H9 (cell line): Measurements from ENCODE around the gene ARFGEF3. TPM values are rescaled to one million over a fixed set of nuclear protein-coding genes. Genes with fewer than 3 reads are reported as not detected.

Experiments used
- DNase-seq: peaks from one replicate; pipeline ENCODE4 v3.0.0-alpha.2; 2017
- H2AFZ ChIP-seq: one replicate; pipeline ENCODE4 v1.6.1; 2013; ENCODE audit warnings: mild to moderate bottlenecking, low read length, control low read depth, moderate library complexity
- H2AK5ac ChIP-seq: 2 replicates; pipeline ENCODE4 v1.6.1; 2013; ENCODE audit warnings: low read length, control low read depth, mixed read lengths; ENCODE audit not compliant: insufficient read length
- H2BK120ac ChIP-seq: one replicate; pipeline ENCODE4 v1.6.1; 2013; ENCODE audit warnings: low read depth, mild to moderate bottlenecking, low read length, control low read depth, inconsistent platforms; ENCODE audit not compliant: poor library complexity, severe bottlenecking
- H2BK12ac ChIP-seq: 2 replicates; pipeline ENCODE4 v1.6.1; 2013; ENCODE audit warnings: low read length, control low read depth, mixed read lengths, low read depth; ENCODE audit not compliant: insufficient read length
- H2BK15ac ChIP-seq: 2 replicates; pipeline ENCODE4 v1.6.1; 2013; ENCODE audit warnings: low read depth, low read length, control low read depth
- H2BK20ac ChIP-seq: one replicate; pipeline ENCODE4 v1.6.1; 2013; ENCODE audit warnings: low read depth, mild to moderate bottlenecking, low read length, control low read depth, inconsistent platforms; ENCODE audit not compliant: poor library complexity, severe bottlenecking
- H2BK5ac ChIP-seq: 2 replicates; pipeline ENCODE4 v1.6.1; 2013; ENCODE audit warnings: low read length, control low read depth, mixed read lengths; ENCODE audit not compliant: insufficient read length
- H3K14ac ChIP-seq: 2 replicates; pipeline ENCODE4 v1.6.1; 2013; ENCODE audit warnings: low read length, control low read depth; ENCODE audit not compliant: insufficient read depth
- H3K18ac ChIP-seq: 2 replicates; pipeline ENCODE4 v1.6.1; 2013; ENCODE audit warnings: low read depth, mild to moderate bottlenecking, mixed read lengths, low read length, control low read depth; ENCODE audit not compliant: insufficient read length
- H3K23ac ChIP-seq: 2 replicates; pipeline ENCODE4 v1.6.1; 2013; ENCODE audit warnings: low read length, control low read depth, mixed read lengths, low read depth; ENCODE audit not compliant: insufficient read length
- H3K23me2 ChIP-seq: 2 replicates; pipeline ENCODE4 v1.6.1; 2013; ENCODE audit warnings: low read depth, mild to moderate bottlenecking, mixed read lengths, low read length, control low read depth; ENCODE audit not compliant: insufficient read length, poor library complexity, severe bottlenecking
- H3K27ac ChIP-seq: 2 replicates; pipeline ENCODE4 v1.5.1; 2013; ENCODE audit warnings: low read length, control low read depth, mixed read lengths, low read depth; ENCODE audit not compliant: insufficient read length
- H3K27me3 ChIP-seq: 2 replicates; pipeline ENCODE4 v1.6.1; 2013; ENCODE audit warnings: low read length, control low read depth, inconsistent platforms; ENCODE audit not compliant: insufficient read depth
- H3K4ac ChIP-seq: 2 replicates; pipeline ENCODE4 v1.6.1; 2013; ENCODE audit warnings: low read depth, mild to moderate bottlenecking, control low read depth, inconsistent platforms, low read length, moderate library complexity
- H3K4me1 ChIP-seq: 2 replicates; pipeline ENCODE4 v1.6.1; 2013; ENCODE audit warnings: low read length, control low read depth, inconsistent platforms; ENCODE audit not compliant: insufficient read depth
- H3K4me2 ChIP-seq: 2 replicates; pipeline ENCODE4 v1.6.1; 2013; ENCODE audit warnings: low read length, control low read depth, mixed read lengths; ENCODE audit not compliant: insufficient read length, insufficient read depth
- H3K56ac ChIP-seq: 2 replicates; pipeline ENCODE4 v1.6.1; 2013; ENCODE audit warnings: low read depth, mild to moderate bottlenecking, mixed read lengths, low read length, control low read depth; ENCODE audit not compliant: insufficient read length
- H3K79me1 ChIP-seq: 2 replicates; pipeline ENCODE4 v1.6.1; 2013; ENCODE audit warnings: low read depth, mild to moderate bottlenecking, moderate library complexity, low read length, control low read depth, inconsistent platforms; ENCODE audit not compliant: insufficient read depth, poor library complexity, severe bottlenecking
- H3K79me2 ChIP-seq: 2 replicates; pipeline ENCODE4 v1.6.1; 2013; ENCODE audit warnings: low read length, control low read depth, inconsistent platforms; ENCODE audit not compliant: insufficient read depth
- H3K9ac ChIP-seq: 2 replicates; pipeline ENCODE4 v1.6.1; 2013; ENCODE audit warnings: low read length, control low read depth, mixed read lengths; ENCODE audit not compliant: insufficient read length; ENCODE audit errors: extremely low read depth
- H3K9me3 ChIP-seq: one replicate; pipeline ENCODE4 v1.6.1; 2013; ENCODE audit warnings: low read depth, low read length, inconsistent platforms; ENCODE audit not compliant: control insufficient read depth
- H3T11ph ChIP-seq: one replicate; pipeline ENCODE4 v1.6.1; 2013; ENCODE audit warnings: mild to moderate bottlenecking, low read length, control low read depth, inconsistent platforms
- H4K20me1 ChIP-seq: one replicate; pipeline ENCODE4 v1.6.1; 2013; ENCODE audit not compliant: control insufficient read depth, insufficient read length, insufficient read depth
- H4K5ac ChIP-seq: 2 replicates; pipeline ENCODE4 v1.6.1; 2013; ENCODE audit warnings: low read depth, mild to moderate bottlenecking, mixed read lengths, low read length, control low read depth; ENCODE audit not compliant: insufficient read length
- H4K8ac ChIP-seq: replicated peaks from 2 replicates; pipeline ENCODE4 v1.6.1; 2013; ENCODE audit warnings: low read length, control low read depth, mixed read lengths, low read depth; ENCODE audit not compliant: insufficient read length
- H4K91ac ChIP-seq: 2 replicates; pipeline ENCODE4 v1.6.1; 2013; ENCODE audit warnings: low read depth, mild to moderate bottlenecking, moderate library complexity, mixed read lengths, low read length, control low read depth; ENCODE audit not compliant: insufficient read length
- H3K27ac Mint-ChIP-seq, 3 experiments: 2 replicates in 2 of 3; 3 replicates in 1 of 3; pipeline ENCODE4 v1.8.0; 2020 to 2021; ENCODE audit warnings: mixed read lengths in 3 of 3, mild to moderate bottlenecking in 1 of 3, moderate library complexity in 1 of 3
- H3K27me3 Mint-ChIP-seq: 2 replicates; pipeline ENCODE4 v1.8.0; 2021; ENCODE audit warnings: low read depth, mild to moderate bottlenecking, moderate library complexity, mixed read lengths
- H3K36me3 Mint-ChIP-seq, 3 experiments: 2 replicates in 2 of 3; 3 replicates in 1 of 3; pipeline ENCODE4 v1.8.0; 2020 to 2021; ENCODE audit warnings: low read depth in 3 of 3, mixed read lengths in 3 of 3; ENCODE audit not compliant: insufficient read depth in 1 of 3
- H3K4me1 Mint-ChIP-seq, 2 experiments: 2 replicates each; pipeline ENCODE4 v1.8.0; 2020; ENCODE audit warnings: mixed read lengths in 2 of 2
- H3K4me3 Mint-ChIP-seq, 2 experiments: 2 replicates in 1 of 2; 3 replicates in 1 of 2; pipeline ENCODE4 v1.8.0; 2020 to 2021; ENCODE audit warnings: mild to moderate bottlenecking in 2 of 2, mixed read lengths in 2 of 2, moderate library complexity in 1 of 2
- H3K9me3 Mint-ChIP-seq, 2 experiments: 2 replicates in 1 of 2; 3 replicates in 1 of 2; pipeline ENCODE4 v1.8.0; 2020; ENCODE audit warnings: mild to moderate bottlenecking in 2 of 2, mixed read lengths in 2 of 2, moderate library complexity in 1 of 2
- CTCF ChIP-seq: fragments of 200-600 bp; sonication (generic); conservative IDR thresholded peaks from 3 replicates; pipeline ENCODE4 v1.8.0; 2021; ENCODE audit warnings: antibody characterized with exemption, mild to moderate bottlenecking
- WGBS: extraction: QIAGEN DNeasy Blood & Tissue Kit; methylation state at CpG from one replicate; pipeline ENCODE4 v1.1.7; 2013; ENCODE audit warnings: missing lambda C conversion rate, low lambda C conversion rate, mixed read lengths; ENCODE audit not compliant: insufficient read length; ENCODE audit errors: extremely low coverage; 5-methylcytosine and 5-hydroxymethylcytosine counted together
- total RNA-seq: library from RNA; stranded (reverse); gene quantifications from 2 replicates; pipeline ENCODE4 v1.2.1, GENCODE V29; 2021

The ARFGEF3 gene
- total RNA-seq, 1 experiment from 2014 or later = 13.7 TPM

- no peak overlapping the region for H4K5ac ChIP-seq
- H3K4ac ChIP-seq = no peak overlapping the region
- no peak overlapping the region for H3K18ac ChIP-seq
- WGBS = no CpG with 5 or more reads among the region's 2 CpGs
- no peak overlapping the region for H2BK12ac ChIP-seq
- H3K79me2 ChIP-seq = no peaks in the 10 kb centered on the region
- no peak overlapping the region for H2BK15ac ChIP-seq
- H3K4me3 Mint-ChIP-seq = no peak overlapping the region
- H4K91ac ChIP-seq = no peak overlapping the region
- no peak overlapping the region for H2BK20ac ChIP-seq
- no peak overlapping the region for H3K27ac ChIP-seq
- TF ChIP-seq CTCF = no peak
- no peak overlapping the region for H3K56ac ChIP-seq
- no peak overlapping the region for H3K9ac ChIP-seq
- H3T11ph ChIP-seq = no peak overlapping the region
- H3K36me3 Mint-ChIP-seq = peaks cover 10 to 34% (median 24%) of the 10 kb centered on the region in 3 experiments; a peak in 6 of 7 replicates
- H3K4me1 ChIP-seq = no peaks in the 10 kb centered on the region
- H3K23ac ChIP-seq = no peak overlapping the region
- H3K4me2 ChIP-seq = no peak overlapping the region
- H3K27ac Mint-ChIP-seq = no peak overlapping the region
- H3K23me2 ChIP-seq = no peaks in the 10 kb centered on the region
- H2BK120ac ChIP-seq = no peak overlapping the region
- H2BK5ac ChIP-seq = no peak overlapping the region
- no peaks in the 10 kb centered on the region for H3K27me3 ChIP-seq
- no peak overlapping the region for H3K14ac ChIP-seq
- no peak overlapping the region for H2AFZ ChIP-seq
- no peaks in the 10 kb centered on the region for H4K20me1 ChIP-seq
- no peaks in the 10 kb centered on the region for H3K4me1 Mint-ChIP-seq
- H2AK5ac ChIP-seq = no peak overlapping the region
- no peaks in the 10 kb centered on the region for H3K9me3 Mint-ChIP-seq
- no peaks in the 10 kb centered on the region for H3K79me1 ChIP-seq
- H4K8ac ChIP-seq = no peak overlapping the region
- no peaks in the 10 kb centered on the region for H3K9me3 ChIP-seq
- DNase-seq = no peak
- no peaks in the 10 kb centered on the region for H3K27me3 Mint-ChIP-seq
These were observed 99.5 kb downstream of the ARFGEF3 start for GRCh38 chr6:138261116-138261780.
